Stimulated activated CD8-positive, alpha-beta memory T cell treated with anti-CD3 and anti-CD28 coated beads, Interleukin-4, amount 100 ng/mL, for 24 hours (primary cell): ENCODE results near the gene HDAC3.
"Not testable (repeated sequence)": the region's sequence is repeated elsewhere in the genome, so short reads cannot be mapped to it uniquely, and the experiment has no call there.

ENCODE experiments used
- DNase-seq: peaks from one replicate; pipeline ENCODE4 v3.0.0-alpha.2; 2020; ENCODE audit warnings: low read depth

HDAC3 gene

GRCh38 chr5:141634720-141635119 is 1.9 kb downstream of the HDAC3 start:
- no peak for DNase-seq

GRCh38 chr5:141633871-141634561 is 2.6 kb downstream of the HDAC3 start:
- DNase-seq: no peak

- DNase-seq: no peak
These were observed 4.0 kb downstream of the HDAC3 start for GRCh38 chr5:141632650-141633049.

GRCh38 chr5:141630570-141631140 is 6.0 kb downstream of the HDAC3 start:
- no peak for DNase-seq

GRCh38 chr5:141628175-141628788 is 8.4 kb downstream of the HDAC3 start:
- DNase-seq: no peak

- DNase-seq: no peak
These were observed 13.0 kb downstream of the HDAC3 start for GRCh38 chr5:141623611-141624010.

- no peak for DNase-seq
These were observed 13.5 kb downstream of the HDAC3 start for GRCh38 chr5:141623186-141623585.

- DNase-seq: peak; percentile 99
These were observed 17.7 kb downstream of the HDAC3 start, which contains the start of gene DIAPH1 for GRCh38 chr5:141618804-141619554. Gene DIAPH1, minus strand, starts transcription at chr5:141619000. Its CDS starts 86 bp downstream, at chr5:141618914.

- DNase-seq: peak; percentile 45
These were observed 18.4 kb downstream of the HDAC3 start for GRCh38 chr5:141618030-141618803.

- DNase-seq: no peak
These were observed 19.0 kb downstream of the HDAC3 start for GRCh38 chr5:141617682-141618029.

- DNase-seq: no peak
These were observed 19.5 kb downstream of the HDAC3 start for GRCh38 chr5:141617128-141617527.

GRCh38 chr5:141615991-141616720 is 20.5 kb downstream of the HDAC3 start:
- no peak for DNase-seq

- DNase-seq: no peak
These were observed 23.3 kb downstream of the HDAC3 start for GRCh38 chr5:141613344-141613743.

GRCh38 chr5:141611289-141611688 is 25.4 kb downstream of the HDAC3 start:
- no peak for DNase-seq

GRCh38 chr5:141609921-141610320 is 26.7 kb downstream of the HDAC3 start:
- DNase-seq: not testable (repeated sequence)

GRCh38 chr5:141609044-141609443 is 27.6 kb downstream of the HDAC3 start:
- no peak for DNase-seq

GRCh38 chr5:141608557-141608956 is 28.1 kb downstream of the HDAC3 start:
- no peak for DNase-seq

- no peak for DNase-seq
These were observed 28.6 kb downstream of the HDAC3 start for GRCh38 chr5:141608046-141608445.

GRCh38 chr5:141605523-141606277 is 30.9 kb downstream of the HDAC3 start:
- peak; percentile 42 for DNase-seq

- DNase-seq: no peak
These were observed 32.5 kb downstream of the HDAC3 start for GRCh38 chr5:141603923-141604717.
